Mucosa of descending colon (tissue), 3 donors: ENCODE data around the gene ITGA3. TPM values are rescaled to one million over a fixed set of nuclear protein-coding genes. Genes with fewer than 3 reads are reported as not detected.

Experiments
- ATAC-seq: fragments of 200-7000 bp; cut with Tn5 transposase; one replicate; pipeline ENCODE4 v1.9.1; 2020; ENCODE audit warnings: mild to moderate bottlenecking, moderate library complexity
- DNase-seq, 3 donors: peaks; one replicate each; pipeline ENCODE4 v3.0.0-alpha.2; 2020
- H3K36me3 ChIP-seq: fragments of 200-600 bp; one replicate; pipeline ENCODE4 v1.8.0; 2021; ENCODE audit warnings: low read depth, mild to moderate bottlenecking
- H3K4me1 ChIP-seq: fragments of 200-600 bp; one replicate; pipeline ENCODE4 v1.8.0; 2021; ENCODE audit warnings: low read depth, mild to moderate bottlenecking
- H3K4me3 ChIP-seq: fragments of 200-600 bp; one replicate; pipeline ENCODE4 v1.8.0; 2021; ENCODE audit warnings: mild to moderate bottlenecking
- H3K9me3 ChIP-seq: fragments of 200-600 bp; one replicate; pipeline ENCODE4 v1.8.0; 2021; ENCODE audit warnings: mild to moderate bottlenecking
- intact Hi-C, 2 donors: fragments of 100-400 bp; cut with DNase I in 1 of 2; cut with micrococcal nuclease in 1 of 2; formaldehyde crosslinking; loops; one replicate each; pipeline versions ENCODE4 v1.11.0 to v1.11.1; 2022; cut with DNase I, micrococcal nuclease
- total RNA-seq, 3 donors: library from RNA; stranded (reverse); fragmentation: NEBNext Ultra II Directional in 2 of 3; extraction: Animal tissue kit (Norgen Biotek cat#: 25700) in 2 of 3; gene quantifications; one replicate each; pipeline versions ENCODE4 v1.2.1 to v1.2.4, GENCODE V29; 2021 to 2023
- TF ChIP-seq, protein P1 (sequence below): fragments of 200-600 bp; IDR thresholded peaks from one replicate; pipeline ENCODE4 v1.8.0; 2022; ENCODE audit warnings: antibody characterized with exemption, mild to moderate bottlenecking
- donor health status: DM: no; HTN: no; CAD: no; lungs with moderate emphysema.
- donor health status: DM: no; HTN: no; CAD: no.
- donor health status: DM: no; HTN: yes; CAD: no.

The ITGA3 gene
- total RNA-seq, 3 donors from 2014 or later = 108 to 170 (median 108) TPM

- H3K36me3 ChIP-seq = no peaks in the 10 kb centered on the region
- peaks cover 6% of the 10 kb centered on the region for H3K4me1 ChIP-seq
- TF ChIP-seq, protein P1, sequence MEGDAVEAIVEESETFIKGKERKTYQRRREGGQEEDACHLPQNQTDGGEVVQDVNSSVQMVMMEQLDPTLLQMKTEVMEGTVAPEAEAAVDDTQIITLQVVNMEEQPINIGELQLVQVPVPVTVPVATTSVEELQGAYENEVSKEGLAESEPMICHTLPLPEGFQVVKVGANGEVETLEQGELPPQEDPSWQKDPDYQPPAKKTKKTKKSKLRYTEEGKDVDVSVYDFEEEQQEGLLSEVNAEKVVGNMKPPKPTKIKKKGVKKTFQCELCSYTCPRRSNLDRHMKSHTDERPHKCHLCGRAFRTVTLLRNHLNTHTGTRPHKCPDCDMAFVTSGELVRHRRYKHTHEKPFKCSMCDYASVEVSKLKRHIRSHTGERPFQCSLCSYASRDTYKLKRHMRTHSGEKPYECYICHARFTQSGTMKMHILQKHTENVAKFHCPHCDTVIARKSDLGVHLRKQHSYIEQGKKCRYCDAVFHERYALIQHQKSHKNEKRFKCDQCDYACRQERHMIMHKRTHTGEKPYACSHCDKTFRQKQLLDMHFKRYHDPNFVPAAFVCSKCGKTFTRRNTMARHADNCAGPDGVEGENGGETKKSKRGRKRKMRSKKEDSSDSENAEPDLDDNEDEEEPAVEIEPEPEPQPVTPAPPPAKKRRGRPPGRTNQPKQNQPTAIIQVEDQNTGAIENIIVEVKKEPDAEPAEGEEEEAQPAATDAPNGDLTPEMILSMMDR = no peak
- DNase-seq = no peak
- H3K9me3 ChIP-seq = no peaks in the 10 kb centered on the region
- ATAC-seq = no peak
- no peak overlapping the region for H3K4me3 ChIP-seq
- intact Hi-C loops = no loop called here
Measured at GRCh38 chr17:50108556-50108955, 52.6 kb downstream of the ITGA3 start.

- no peaks in the 10 kb centered on the region for H3K9me3 ChIP-seq
- H3K4me3 ChIP-seq = no peak overlapping the region
- DNase-seq = no peak
- ATAC-seq = no peak
- TF ChIP-seq, protein P1 = no peak
- no peaks in the 10 kb centered on the region for H3K36me3 ChIP-seq
- intact Hi-C loops = no loop called here
- peaks cover 6% of the 10 kb centered on the region for H3K4me1 ChIP-seq
Measured at GRCh38 chr17:50109207-50109606, 53.3 kb downstream of the ITGA3 start.

GRCh38 chr17:50109785-50110184, 53.9 kb downstream of the ITGA3 start:
- TF ChIP-seq, protein P1 = no peak
- no peaks in the 10 kb centered on the region for H3K36me3 ChIP-seq
- no peaks in the 10 kb centered on the region for H3K9me3 ChIP-seq
- DNase-seq = peak in 1 of 3 donors; percentile 50
- no peak overlapping the region for H3K4me3 ChIP-seq
- peaks cover 6% of the 10 kb centered on the region for H3K4me1 ChIP-seq
- ATAC-seq = no peak
- intact Hi-C loops = loop anchor here in 1 of 2 donors (10.0 kb wide), 1 partner anchor 55 kb away; the partner anchor contains the start of gene SGCA

- Histone ChIP-seq H3K9me3 (no peaks in the 10 kb centered on the region), H3K4me3 (no peak overlapping the region), H3K36me3 (no peaks in the 10 kb centered on the region), H3K4me1 (peaks cover 6% of the 10 kb centered on the region)
- peak in 1 of 3 donors; percentile 53 for DNase-seq
- intact Hi-C loops = loop anchor here in 1 of 2 donors (10.0 kb wide), 1 partner anchor 54 kb away; the partner anchor contains the start of gene SGCA
- peak; percentile 3 for ATAC-seq
- TF ChIP-seq, protein P1 = no peak
Measured at GRCh38 chr17:50110591-50111349, 54.9 kb downstream of the ITGA3 start.

GRCh38 chr17:50111673-50112655, 56.1 kb downstream of the ITGA3 start:
- TF ChIP-seq, protein P1 = no peak
- ATAC-seq (peak; percentile 34), DNase-seq (no peak)
- Histone ChIP-seq H3K9me3 (no peaks in the 10 kb centered on the region), H3K36me3 (no peaks in the 10 kb centered on the region), H3K4me1 (peaks cover 6% of the 10 kb centered on the region), H3K4me3 (no peak overlapping the region)
- intact Hi-C loops = loop anchor here in 1 of 2 donors (10.0 kb wide), 1 partner anchor 53 kb away; the partner anchor contains the start of gene SGCA
